Caco-2 (cell line): ENCODE measurements around the gene COA5. TPM values are rescaled to one million over a fixed set of nuclear protein-coding genes. Genes with fewer than 3 reads are reported as not detected.

Experiments
- BruUV-seq: library from RNA; stranded (reverse); fragments of 400-500 nt; replicated peaks from 2 replicates; lab custom pipeline; 2021; lab: Mats Ljungman, UMichigan
- CTCF ChIA-PET: fragments of 300-600 bp; sonication (Branson Sonifier 250); formaldehyde crosslinking; loops from one replicate; lab custom pipeline; 2022; ENCODE audit warnings: antibody characterized with exemption; lab: Charles Lee
- POLR2A ChIA-PET: fragments of 300-600 bp; sonication (Branson Sonifier 250); formaldehyde crosslinking; loops from one replicate; lab custom pipeline; 2022; ENCODE audit warnings: antibody characterized with exemption; lab: Charles Lee
- DNase-seq, 2 experiments: peaks; one replicate each; pipeline versions ENCODE4 v3.0.0 to v3.0.0-alpha.2; 2020 to 2022
- H3K27me3 ChIP-seq: replicated peaks from 2 replicates; pipeline ENCODE4 v1.6.0; 2011; ENCODE audit warnings: low read length; ENCODE audit not compliant: control insufficient read depth, insufficient read depth
- H3K36me3 ChIP-seq: 2 replicates; pipeline ENCODE4 v1.5.1; 2011; ENCODE audit warnings: low read length; ENCODE audit not compliant: control insufficient read depth, insufficient read depth
- H3K4me1 ChIP-seq: fragments of 250-450 bp; sonication (Bioruptor Pico); 2 replicates; pipeline ENCODE4 v1.5.1; 2020; ENCODE audit warnings: mild to moderate bottlenecking
- H3K4me3 ChIP-seq: 2 replicates; pipeline ENCODE4 v1.5.1; 2011; ENCODE audit warnings: low read depth, mild to moderate bottlenecking, control low read depth, low read length
- H3K9me3 ChIP-seq: fragments of 250-450 bp; sonication (Bioruptor Pico); 2 replicates; pipeline ENCODE4 v1.5.1; 2020; ENCODE audit warnings: mild to moderate bottlenecking, moderate library complexity
- H3K27ac Mint-ChIP-seq: one replicate; pipeline ENCODE4 v1.8.0; 2022; ENCODE audit warnings: mixed read lengths; ENCODE audit not compliant: unreplicated experiment
- H3K27me3 Mint-ChIP-seq: one replicate; pipeline ENCODE4 v1.8.0; 2022; ENCODE audit warnings: mixed read lengths; ENCODE audit not compliant: insufficient read depth, unreplicated experiment
- H3K36me3 Mint-ChIP-seq: one replicate; pipeline ENCODE4 v1.8.0; 2022; ENCODE audit warnings: mild to moderate bottlenecking, mixed read lengths; ENCODE audit not compliant: insufficient read depth, unreplicated experiment
- H3K4me1 Mint-ChIP-seq: one replicate; pipeline ENCODE4 v1.8.0; 2022; ENCODE audit warnings: low read depth, mixed read lengths; ENCODE audit not compliant: unreplicated experiment
- H3K4me3 Mint-ChIP-seq: one replicate; pipeline ENCODE4 v1.8.0; 2022; ENCODE audit warnings: mild to moderate bottlenecking, moderate library complexity, mixed read lengths; ENCODE audit not compliant: unreplicated experiment
- H3K9me3 Mint-ChIP-seq: one replicate; pipeline ENCODE4 v1.8.0; 2022; ENCODE audit warnings: mixed read lengths; ENCODE audit not compliant: unreplicated experiment
- CTCF ChIP-seq, 2 experiments: fragments of 200-600 bp in 1 of 2; IDR thresholded peaks; 1 replicate in 1 of 2; 2 replicates in 1 of 2; pipeline versions ENCODE4 v1.5.1 to v1.8.0; 2011 to 2022; ENCODE audit warnings: antibody characterized with exemption in 1 of 2, control low read depth in 1 of 2, inconsistent platforms in 1 of 2, low read depth in 1 of 2, low read length in 1 of 2, mild to moderate bottlenecking in 1 of 2, moderate library complexity in 1 of 2; ENCODE audit not compliant: insufficient read depth in 1 of 2, severe bottlenecking in 1 of 2, unreplicated experiment in 1 of 2
- intact Hi-C: fragments of 100-400 bp; cut with micrococcal nuclease; formaldehyde crosslinking; loops from one replicate; pipeline ENCODE4 v1.10.0; 2022; ENCODE audit not compliant: unreplicated experiment
- total RNA-seq: library from RNA; stranded (reverse); gene quantifications from 2 replicates; pipeline ENCODE4 v1.2.3, GENCODE V29; 2022

COA5 gene
- total RNA-seq, 1 experiment from 2014 or later = 35.7 TPM

- ChIA-PET POLR2A (no interaction called here), CTCF (no interaction called here)
- no peak overlapping the region for H3K27ac Mint-ChIP-seq
- H3K9me3 ChIP-seq = no peaks in the 10 kb centered on the region
- no peaks in the 10 kb centered on the region for H3K27me3 Mint-ChIP-seq
- H3K4me3 ChIP-seq = no peak overlapping the region
- intact Hi-C loops = loop anchor here (1.0 kb wide), 1 partner anchor 31 kb away; no protein-coding TSS in a partner anchor
- no peak for TF ChIP-seq CTCF (IDR thresholded peaks at IDR 0.05; ENCODE audit: insufficient read depth in 1 of 2, low read depth in 1 of 2, low read length in 1 of 2, severe bottlenecking in 1 of 2, unreplicated experiment in 1 of 2)
- H3K4me1 ChIP-seq = no peaks in the 10 kb centered on the region
- no peaks in the 10 kb centered on the region for H3K27me3 ChIP-seq
- H3K36me3 ChIP-seq = no peaks in the 10 kb centered on the region; the same call in 1 of the 2 replicates
- H3K4me3 Mint-ChIP-seq = no peak overlapping the region
- H3K36me3 Mint-ChIP-seq = peaks cover 19% of the 10 kb centered on the region
- no TSS peak for BruUV-seq
- no peak for DNase-seq
- H3K9me3 Mint-ChIP-seq = no peaks in the 10 kb centered on the region
- no peaks in the 10 kb centered on the region for H3K4me1 Mint-ChIP-seq
Observed at GRCh38 chr2:98569915-98570314, 38.4 kb downstream of the COA5 start.

GRCh38 chr2:98569197-98569793 lies 39.0 kb downstream of the COA5 start:
- H3K4me1 ChIP-seq = no peaks in the 10 kb centered on the region
- no TSS peak for BruUV-seq
- no peaks in the 10 kb centered on the region for H3K27me3 Mint-ChIP-seq
- peak; percentile 93 to 96 for TF ChIP-seq CTCF (IDR thresholded peaks at IDR 0.05; ENCODE audit: insufficient read depth in 1 of 2, low read depth in 1 of 2, low read length in 1 of 2, severe bottlenecking in 1 of 2, unreplicated experiment in 1 of 2)
- CTCF ChIA-PET = interaction anchor here (1.0 to 1.4 kb wide), 2 partner anchors 10 to 497 kb away, joined by 4 to 6 read pairs; no protein-coding TSS in a partner anchor
- H3K9me3 ChIP-seq = no peaks in the 10 kb centered on the region
- peaks cover 19% of the 10 kb centered on the region for H3K36me3 Mint-ChIP-seq
- H3K36me3 ChIP-seq = no peaks in the 10 kb centered on the region; the same call in 1 of the 2 replicates
- H3K9me3 Mint-ChIP-seq = no peaks in the 10 kb centered on the region
- H3K27me3 ChIP-seq = no peaks in the 10 kb centered on the region
- POLR2A ChIA-PET = no interaction called here
- DNase-seq = peak in 1 of 2 experiments; percentile 69
- no peaks in the 10 kb centered on the region for H3K4me1 Mint-ChIP-seq
- H3K4me3 Mint-ChIP-seq = no peak overlapping the region
- intact Hi-C loops = loop anchor here (1.0 kb wide), 1 partner anchor 32 kb away; no protein-coding TSS in a partner anchor
- no peak overlapping the region for H3K4me3 ChIP-seq
- no peak overlapping the region for H3K27ac Mint-ChIP-seq

- Histone ChIP-seq H3K36me3 (no peaks in the 10 kb centered on the region; the same call in 1 of the 2 replicates), H3K27me3 (no peaks in the 10 kb centered on the region), H3K4me1 (no peaks in the 10 kb centered on the region), H3K9me3 (no peaks in the 10 kb centered on the region), H3K4me3 (no peak overlapping the region)
- intact Hi-C loops = no loop called here
- Mint-ChIP-seq H3K27me3 (no peaks in the 10 kb centered on the region), H3K9me3 (no peaks in the 10 kb centered on the region), H3K27ac (no peak overlapping the region), H3K4me1 (no peaks in the 10 kb centered on the region), H3K4me3 (no peak overlapping the region), H3K36me3 (peaks cover 13% of the 10 kb centered on the region)
- POLR2A ChIA-PET = no interaction called here
- DNase-seq = no peak
- no peak for TF ChIP-seq CTCF (IDR thresholded peaks at IDR 0.05; ENCODE audit: insufficient read depth in 1 of 2, low read depth in 1 of 2, low read length in 1 of 2, severe bottlenecking in 1 of 2, unreplicated experiment in 1 of 2)
- CTCF ChIA-PET = interaction anchor here (0.5 to 1.4 kb wide), 3 partner anchors 11 to 498 kb away, joined by 3 to 6 read pairs (median 4); no protein-coding TSS in a partner anchor
- no TSS peak for BruUV-seq
Observed at GRCh38 chr2:98568161-98568956, 40.0 kb downstream of the COA5 start.
